H1 (cell line): Measurements from ENCODE around the gene RPL18A. TPM values are rescaled to one million over a fixed set of nuclear protein-coding genes. Genes with fewer than 3 reads are reported as not detected.

Source experiments
- CTCF ChIA-PET: fragments of 300-600 bp; sonication (Branson Sonifier 250); formaldehyde crosslinking; loops from one replicate; lab custom pipeline; 2021; ENCODE audit not compliant: partially characterized antibody; lab: Charles Lee
- POLR2A ChIA-PET: fragments of 300-600 bp; sonication (Branson Sonifier 250); formaldehyde crosslinking; loops from one replicate; lab custom pipeline; 2021; ENCODE audit warnings: inconsistent platforms; ENCODE audit not compliant: partially characterized antibody; lab: Charles Lee
- DNase-seq, 2 experiments: peaks; one replicate each; pipeline versions ENCODE4 v3.0.0 to v3.0.0-alpha.2; 2010 to 2022; ENCODE audit warnings: low spot score in 2 of 2, low read depth in 1 of 2, mixed read lengths in 1 of 2
- FAIRE-seq: peaks from 2 replicates; lab custom pipeline; 2011; peaks lifted over from hg19 to GRCh38; lab: Jason Lieb, UNC
- H2AFZ ChIP-seq: 2 replicates; pipeline ENCODE4 v1.8.1; 2012; ENCODE audit warnings: low read length, inconsistent platforms
- H2AK5ac ChIP-seq: 2 replicates; pipeline ENCODE4 v1.6.1; 2013; ENCODE audit warnings: low read depth, low read length
- H2BK120ac ChIP-seq: replicated peaks from 2 replicates; pipeline ENCODE3; 2013; ENCODE audit warnings: low read depth, low read length, inconsistent platforms
- H2BK12ac ChIP-seq: 2 replicates; pipeline ENCODE4 v1.6.1; 2013; ENCODE audit warnings: low read depth, low read length
- H2BK15ac ChIP-seq: 2 replicates; pipeline ENCODE4 v1.6.1; 2013; ENCODE audit warnings: low read length
- H2BK20ac ChIP-seq: 2 replicates; pipeline ENCODE4 v1.6.1; 2013; ENCODE audit warnings: low read length
- H2BK5ac ChIP-seq: 2 replicates; pipeline ENCODE4 v1.6.1; 2013; ENCODE audit warnings: low read depth, low read length
- H3K14ac ChIP-seq: 2 replicates; pipeline ENCODE4 v1.6.1; 2013; ENCODE audit warnings: inconsistent platforms; ENCODE audit not compliant: insufficient read length
- H3K18ac ChIP-seq: 2 replicates; pipeline ENCODE4 v1.6.1; 2013; ENCODE audit warnings: low read length; ENCODE audit errors: extremely low read depth
- H3K23ac ChIP-seq: 2 replicates; pipeline ENCODE4 v1.6.1; 2013; ENCODE audit warnings: inconsistent platforms; ENCODE audit not compliant: insufficient read length
- H3K23me2 ChIP-seq: 2 replicates; pipeline ENCODE4 v1.6.1; 2013; ENCODE audit warnings: low read depth, low read length
- H3K27ac ChIP-seq: 2 replicates; pipeline ENCODE4 v1.6.1; 2011; ENCODE audit warnings: low read depth, low read length, inconsistent platforms
- H3K27me3 ChIP-seq, 4 experiments: replicated peaks in 1 of 4; 1 replicate in 1 of 4; 2 replicates in 3 of 4; pipeline versions ENCODE4 v1.6.1 to v1.8.1; 2011 to 2013; ENCODE audit warnings: low read length in 3 of 4, mild to moderate bottlenecking in 3 of 4, inconsistent platforms in 2 of 4, mixed read lengths in 2 of 4, moderate library complexity in 1 of 4; ENCODE audit not compliant: control insufficient read depth in 3 of 4, insufficient read depth in 3 of 4; ENCODE audit errors: extremely low read depth in 1 of 4
- H3K36me3 ChIP-seq, 4 experiments: 2 replicates each; pipeline versions ENCODE4 v1.6.1 to v1.8.1; 2011 to 2013; ENCODE audit warnings: mild to moderate bottlenecking in 4 of 4, low read length in 3 of 4, moderate library complexity in 2 of 4, control low read depth in 1 of 4, inconsistent platforms in 1 of 4; ENCODE audit not compliant: insufficient read depth in 4 of 4, control insufficient read depth in 2 of 4
- H3K4ac ChIP-seq: replicated peaks from 2 replicates; pipeline ENCODE3; 2013; ENCODE audit warnings: low read length, low read depth, mixed read lengths, inconsistent platforms; ENCODE audit not compliant: insufficient read length
- H3K4me1 ChIP-seq, 4 experiments: replicated peaks in 1 of 4; 1 replicate in 1 of 4; 2 replicates in 3 of 4; pipeline versions ENCODE4 v1.6.1 to v1.8.1; 2011 to 2013; ENCODE audit warnings: low read length in 3 of 4, inconsistent platforms in 2 of 4, mixed read lengths in 1 of 4; ENCODE audit not compliant: insufficient read depth in 4 of 4, control insufficient read depth in 3 of 4
- H3K4me2 ChIP-seq, 2 experiments: 2 replicates each; pipeline versions ENCODE4 v1.6.1 to v1.8.1; 2011 to 2013; ENCODE audit warnings: low read depth in 2 of 2, low read length in 2 of 2, control low read depth in 1 of 2, inconsistent platforms in 1 of 2, mild to moderate bottlenecking in 1 of 2; ENCODE audit not compliant: insufficient read depth in 1 of 2
- H3K4me3 ChIP-seq, 4 experiments: fragments of 200-600, 300-600 bp in 1 of 4; sonication (generic), shearing (Covaris generic), sonication (Bioruptor Twin) in 1 of 4; 2 replicates each; pipeline versions ENCODE4 v1.5.1 to v1.8.1; 2011 to 2016; ENCODE audit warnings: low read length in 4 of 4, low read depth in 3 of 4, control low read depth in 2 of 4, inconsistent platforms in 2 of 4, mild to moderate bottlenecking in 2 of 4, mixed read lengths in 1 of 4, moderate library complexity in 1 of 4; ENCODE audit not compliant: insufficient read depth in 2 of 4; ENCODE audit errors: extremely low read depth in 1 of 4
- H3K56ac ChIP-seq: replicated peaks from 2 replicates; pipeline ENCODE3; 2013; ENCODE audit warnings: low read depth, mild to moderate bottlenecking, mixed read lengths, low read length, inconsistent platforms; ENCODE audit not compliant: insufficient read length
- H3K79me1 ChIP-seq: 2 replicates; pipeline ENCODE4 v1.6.1; 2013; ENCODE audit warnings: low read depth, low read length, control low read depth
- H3K79me2 ChIP-seq, 2 experiments: 2 replicates each; pipeline versions ENCODE4 v1.6.1 to v1.8.1; 2012 to 2013; ENCODE audit warnings: low read length in 2 of 2, mild to moderate bottlenecking in 2 of 2, inconsistent platforms in 1 of 2; ENCODE audit not compliant: insufficient read depth in 2 of 2, control insufficient read depth in 1 of 2
- H3K9ac ChIP-seq, 4 experiments: replicated peaks in 1 of 4; 1 replicate in 1 of 4; 2 replicates in 3 of 4; pipeline versions ENCODE4 v1.6.1 to v1.8.1; 2011 to 2013; ENCODE audit warnings: low read depth in 3 of 4, low read length in 3 of 4, control low read depth in 2 of 4, mild to moderate bottlenecking in 2 of 4, moderate library complexity in 2 of 4, inconsistent platforms in 1 of 4; ENCODE audit errors: extremely low read depth in 1 of 4
- H3K9me3 ChIP-seq, 2 experiments: 2 replicates each; pipeline versions ENCODE4 v1.6.1 to v1.8.1; 2012 to 2013; ENCODE audit warnings: mild to moderate bottlenecking in 2 of 2, moderate library complexity in 2 of 2, control low read depth in 1 of 2, inconsistent platforms in 1 of 2, low read depth in 1 of 2, low read length in 1 of 2, mixed read lengths in 1 of 2; ENCODE audit not compliant: insufficient read depth in 2 of 2
- H4K20me1 ChIP-seq, 2 experiments: replicated peaks in 1 of 2; 2 replicates each; pipeline versions ENCODE3 to v1.8.1; 2011 to 2013; ENCODE audit warnings: inconsistent platforms in 2 of 2, low read length in 2 of 2, mild to moderate bottlenecking in 1 of 2; ENCODE audit not compliant: insufficient read depth in 2 of 2, control insufficient read depth in 1 of 2
- H4K5ac ChIP-seq: 2 replicates; pipeline ENCODE4 v1.6.1; 2013; ENCODE audit warnings: low read length, low read depth, mixed read lengths, inconsistent platforms; ENCODE audit not compliant: insufficient read length
- H4K8ac ChIP-seq: 2 replicates; pipeline ENCODE4 v1.8.0; 2013; ENCODE audit warnings: mild to moderate bottlenecking, moderate library complexity, low read length, inconsistent platforms; ENCODE audit not compliant: insufficient read depth; ENCODE audit errors: extremely low read depth
- H4K91ac ChIP-seq: replicated peaks from 2 replicates; pipeline ENCODE3; 2013; ENCODE audit warnings: low read length, mixed read lengths, inconsistent platforms; ENCODE audit not compliant: insufficient read length
- CHD1 ChIP-seq: IDR thresholded peaks from 2 replicates; pipeline ENCODE4 v1.6.1; 2012; ENCODE audit warnings: low read depth, low read length, improper control_type of control experiment
- WGBS, 2 experiments: shearing (Covaris generic) in 1 of 2; methylation state at CpG; one replicate each; pipeline versions ENCODE4 v1.1.6 to v1.1.7; 2013 to 2015; ENCODE audit warnings: low lambda C conversion rate in 2 of 2, mixed read lengths in 2 of 2, inconsistent platforms in 1 of 2, low coverage in 1 of 2, missing lambda C conversion rate in 1 of 2; ENCODE audit not compliant: insufficient replicate concordance in 2 of 2, insufficient coverage in 1 of 2, insufficient read length in 1 of 2; ENCODE audit errors: extremely low coverage in 1 of 2, missing lambda C conversion rate in 1 of 2; 5-methylcytosine and 5-hydroxymethylcytosine counted together
- polyA plus RNA-seq, 7 experiments: library from polyadenylated mRNA; depleted of rRNA in 3 of 7; stranded (reverse) in 5 of 7; unstranded in 2 of 7; fragments of >200 nt in 5 of 7; fragments of 200-250 nt in 2 of 7; gene quantifications; 1 replicate in 5 of 7; 2 replicates in 1 of 7; 4 replicates in 1 of 7; pipeline versions ENCODE4 v1.2.1 to v1.2.3, GENCODE V29; 2011 to 2013; ENCODE audit warnings: missing spikeins in 2 of 7, mixed read lengths in 2 of 7
- total RNA-seq: library from RNA; stranded (reverse); fragmentation: NEBNext Ultra II Directional; extraction: Animal tissue kit (Norgen Biotek cat#: 25700); gene quantifications from 2 replicates; pipeline ENCODE4 v1.2.1, GENCODE V29; 2021

RPL18A gene
- total and polyA plus RNA-seq, 2 of the 8 experiments (the other 6 are each of a cell fraction or from before 2014, with no cell fraction given): 2,749 to 3,938 TPM

- Histone ChIP-seq H3K23ac (no peak overlapping the region), H2BK120ac (no peak overlapping the region), H3K56ac (no peak overlapping the region), H2AK5ac (no peak overlapping the region), H3K18ac (no peak overlapping the region), H3K14ac (no peak overlapping the region), H2BK12ac (no peak overlapping the region), H3K4me1 (peaks cover 0 to 14% (median 5%) of the 10 kb centered on the region in 4 experiments; a peak in 6 of 7 replicates), H4K20me1 (peaks cover 0 to 1% of the 10 kb centered on the region in 2 experiments), H3K79me1 (no peaks in the 10 kb centered on the region), H2AFZ (no peak overlapping the region), H3K4ac (no peak overlapping the region), H2BK15ac (peak overlapping the region; percentile 92; the same call in 1 of the 2 replicates), H3K4me3 (no peak overlapping the region), H4K8ac (no peak overlapping the region), H3K79me2 (no peaks in the 10 kb centered on the region), H4K91ac (no peak overlapping the region), H3K27ac (no peak overlapping the region), H3K4me2 (0 out of 4 replicates have a peak overlapping the region, but pooled peaks have one; percentile 37 to 50), H2BK5ac (no peak overlapping the region), H2BK20ac (no peak overlapping the region), H3K23me2 (peaks cover 14% of the 10 kb centered on the region; the same call in 1 of the 2 replicates), H3K9ac (no peak overlapping the region), H3K27me3 (peaks cover 0 to 9% (median 5%) of the 10 kb centered on the region in 4 experiments; a peak in 5 of 7 replicates), H4K5ac (no peak overlapping the region), H3K36me3 (no peaks in the 10 kb centered on the region), H3K9me3 (no peaks in the 10 kb centered on the region; a peak in 1 of 4 replicates)
- WGBS, 2 experiments: 80% methylated on average over 10 of the region's 10 CpGs; no CpG with 5 or more reads in 1 of the 2 experiments
- POLR2A ChIA-PET: interaction anchor here (0.6 to 20.2 kb wide), 6 partner anchors 7 to 288 kb away, joined by 3 to 392 read pairs (median 14); partner anchors contain the start of genes CCDC124 and RPL18A
- CTCF ChIA-PET: interaction anchor here (0.6 to 5.4 kb wide), 27 partner anchors 9 to 503 kb away, joined by 3 to 105 read pairs (median 3); partner anchors contain the start of genes CCDC124, JAK3 and RPL18A
- no peak for TF ChIP-seq CHD1
- FAIRE-seq (no peak), DNase-seq (no peak)
Observed at GRCh38 chr19:17871032-17871877, 11.5 kb downstream of the RPL18A start.
